HTERT RPE-1 (cell line): Measurements from ENCODE around the gene DCLK2.

Source experiments
- in situ Hi-C: fragments of 300-500 bp; cut with MboI; formaldehyde crosslinking; loops from 4 replicates; pipeline ENCODE4 v1.14.3; 2020; ENCODE audit warnings: low sequenced_read_pairs

The DCLK2 gene

DNA sequence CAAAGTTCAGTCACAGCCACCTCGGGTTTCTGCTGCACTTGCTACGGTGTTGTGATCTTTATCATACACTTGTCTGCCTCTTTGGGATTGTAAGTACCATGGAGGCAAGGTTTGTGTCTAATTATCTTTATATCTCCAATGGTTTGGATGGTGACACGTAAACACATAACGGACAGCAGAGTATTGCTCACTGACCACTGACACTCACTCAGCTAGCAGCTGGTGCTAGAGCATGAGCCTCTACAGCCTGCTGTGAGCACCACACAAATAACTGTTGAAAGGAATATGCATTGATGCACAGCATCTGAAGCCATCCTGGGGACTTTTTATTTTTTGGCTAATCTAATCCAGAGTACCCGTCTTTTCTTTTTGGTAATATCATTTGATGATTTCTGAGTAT, 156.0 kb downstream of the DCLK2 start:
- in situ Hi-C loops = no loop called here

DNA sequence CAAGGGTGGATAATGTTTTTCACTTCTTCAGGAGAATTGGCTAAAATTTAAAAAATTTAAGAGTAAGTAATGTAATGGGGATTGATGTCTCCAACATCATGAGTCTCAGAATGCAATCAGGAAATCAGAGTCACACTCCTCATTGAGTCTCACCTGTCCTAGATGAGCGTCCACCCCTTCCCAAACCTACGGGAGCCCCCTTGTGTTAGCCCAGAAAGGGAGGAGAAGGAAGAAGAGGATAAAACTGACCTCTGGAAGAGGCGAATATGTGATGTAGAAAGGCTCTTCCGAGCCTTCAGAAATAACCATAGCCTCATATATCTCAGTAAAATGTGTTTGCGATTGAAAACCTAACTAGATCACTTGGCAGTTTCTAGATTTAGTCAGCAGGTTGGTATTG, 157.1 kb downstream of the DCLK2 start:
- in situ Hi-C loops = no loop called here

GRCh38 chr4:150235808-150236271, 157.6 kb downstream of the DCLK2 start:
- in situ Hi-C loops = no loop called here

GRCh38 chr4:150236626-150237025, 158.4 kb downstream of the DCLK2 start:
- in situ Hi-C loops = no loop called here

GRCh38 chr4:150237110-150237872, 159.0 kb downstream of the DCLK2 start:
- in situ Hi-C loops = no loop called here

DNA sequence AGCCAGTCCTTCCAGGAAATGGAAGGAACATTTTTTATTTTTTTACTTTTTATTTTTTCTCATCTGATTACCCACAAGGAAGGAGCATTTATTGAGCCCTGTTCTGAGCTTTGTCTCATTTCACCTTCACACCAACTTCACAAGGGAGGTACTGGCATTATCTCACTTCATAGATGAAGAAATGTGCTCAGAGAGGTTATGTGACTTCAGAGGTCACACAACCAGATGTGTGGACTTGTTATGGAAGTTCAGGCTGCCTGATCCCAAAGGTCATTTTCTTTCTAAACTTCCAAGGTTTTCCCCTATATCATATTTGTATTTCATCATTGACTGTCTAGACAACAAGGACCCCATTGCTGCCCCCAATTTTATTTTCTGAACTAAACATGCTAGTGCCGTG, 160.3 kb downstream of the DCLK2 start:
- in situ Hi-C loops = no loop called here

GRCh38 chr4:150240011-150240410, 161.8 kb downstream of the DCLK2 start:
- in situ Hi-C loops = no loop called here

DNA sequence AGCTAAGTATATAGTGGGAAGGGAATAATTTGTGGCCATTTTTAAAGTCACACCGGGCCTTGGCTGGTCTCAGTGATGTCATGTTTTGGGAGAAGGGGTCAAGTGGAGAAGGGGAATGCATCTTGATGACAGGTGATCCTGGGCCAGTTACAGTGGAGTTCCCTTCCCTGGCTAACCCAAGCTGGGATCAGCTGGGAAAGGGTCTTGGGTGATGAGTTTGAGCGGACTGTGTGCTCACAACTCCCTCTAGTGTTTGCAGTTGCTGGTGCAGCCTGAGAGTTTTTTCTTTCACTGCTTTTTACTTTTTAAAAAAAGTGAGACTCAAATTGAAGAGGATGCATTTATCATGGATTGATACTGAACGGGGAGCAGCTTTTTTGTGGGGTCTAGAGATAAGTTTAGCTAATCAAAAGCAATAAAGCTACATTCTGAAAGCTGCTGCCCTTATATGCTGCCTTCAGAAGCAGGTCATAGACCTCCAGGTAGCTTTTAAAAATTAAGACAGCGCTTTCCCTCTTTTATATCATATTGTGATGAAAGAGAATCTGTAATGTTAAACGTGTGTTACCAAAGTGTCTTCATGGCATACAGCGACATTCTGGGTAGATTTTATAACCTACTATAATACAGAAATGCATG, 164.7 kb downstream of the DCLK2 start:
- in situ Hi-C loops = no loop called here

- in situ Hi-C loops = no loop called here
Measured at GRCh38 chr4:150243932-150244331, 165.7 kb downstream of the DCLK2 start.

GRCh38 chr4:150244600-150244999, 166.4 kb downstream of the DCLK2 start:
- in situ Hi-C loops = no loop called here

GRCh38 chr4:150247184-150247583, 168.9 kb downstream of the DCLK2 start:
- in situ Hi-C loops = no loop called here

- in situ Hi-C loops = no loop called here
Measured at GRCh38 chr4:150248181-150248580, 169.9 kb downstream of the DCLK2 start.

- in situ Hi-C loops = no loop called here
Measured at GRCh38 chr4:150250293-150250997, 172.2 kb downstream of the DCLK2 start.

- in situ Hi-C loops = no loop called here
Measured at GRCh38 chr4:150250998-150251651, 172.9 kb downstream of the DCLK2 start.

- in situ Hi-C loops = no loop called here
Measured at GRCh38 chr4:150251752-150252190, 173.5 kb downstream of the DCLK2 start.

- in situ Hi-C loops = no loop called here
Measured at GRCh38 chr4:150252306-150252705, 174.1 kb downstream of the DCLK2 start.

DNA sequence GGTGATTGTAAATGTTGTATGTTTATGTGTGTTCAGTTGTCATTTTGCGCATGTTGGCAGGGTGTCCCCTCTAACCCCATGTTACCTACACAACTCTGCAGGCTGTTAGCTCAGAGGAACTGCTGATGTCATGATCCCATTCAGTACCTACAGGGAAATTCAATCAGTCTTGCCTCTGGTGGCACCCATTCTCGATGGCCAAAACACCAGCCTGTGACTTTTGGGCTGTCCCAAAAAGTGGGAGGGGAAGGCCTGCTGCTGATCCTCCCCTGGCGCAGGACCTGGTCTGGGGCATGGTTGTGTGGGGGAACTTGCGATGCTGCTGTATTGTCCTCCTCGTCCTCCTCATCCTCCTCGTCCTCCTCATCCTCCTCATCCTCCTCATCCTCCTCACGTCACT, 174.5 kb downstream of the DCLK2 start:
- in situ Hi-C loops = no loop called here

DNA sequence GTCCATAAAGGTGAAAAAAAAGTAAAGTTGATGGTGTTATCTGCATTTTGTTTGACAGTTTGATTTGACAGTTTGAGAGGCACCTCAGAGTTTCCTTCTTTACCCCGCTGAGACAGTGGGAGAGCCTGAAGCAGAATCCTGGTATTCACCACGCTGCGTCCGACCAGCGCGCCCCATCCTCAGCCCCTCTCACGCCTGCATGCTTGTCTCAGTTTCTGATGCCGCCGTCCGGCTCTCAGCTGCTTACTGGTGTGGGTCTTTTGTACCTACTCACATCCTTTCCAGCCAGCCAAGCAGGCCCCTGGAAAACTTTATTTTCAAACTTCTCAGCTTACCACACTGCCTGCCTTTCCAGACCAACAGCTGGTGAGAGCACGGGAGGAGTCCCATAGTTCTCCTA, 175.2 kb downstream of the DCLK2 start:
- in situ Hi-C loops = no loop called here

DNA sequence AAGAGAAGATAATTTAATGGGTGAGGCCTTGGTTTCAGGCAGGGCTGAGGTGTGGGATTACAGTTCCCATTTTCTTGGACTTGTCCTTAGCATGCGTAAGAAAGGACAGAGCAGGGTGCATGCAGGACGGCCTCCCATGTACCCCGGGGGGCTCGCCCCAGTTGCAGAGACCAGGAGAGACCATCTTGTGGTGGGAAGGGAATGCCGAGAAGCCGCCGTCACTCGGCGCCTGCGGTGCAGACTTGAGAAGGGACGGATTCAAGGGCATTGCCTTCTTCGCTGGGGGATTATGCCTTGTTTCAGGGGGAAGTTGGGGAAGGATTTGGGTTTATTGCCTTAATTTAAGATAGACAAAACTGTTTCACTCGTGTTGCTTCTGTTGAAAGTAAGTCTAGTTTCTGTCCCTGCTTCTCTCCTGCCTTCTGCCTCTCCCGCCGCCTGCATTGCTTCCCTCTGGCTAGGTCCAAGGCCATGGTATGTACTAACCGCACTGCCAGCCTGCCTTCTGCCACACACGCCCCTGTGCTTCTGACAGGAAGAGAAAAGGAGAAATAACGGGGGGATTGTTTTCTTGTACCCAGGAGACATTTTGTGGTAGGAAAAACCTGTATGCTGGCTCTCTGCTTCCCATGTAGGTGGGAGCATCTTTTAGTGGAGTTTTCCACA, 175.9 kb downstream of the DCLK2 start:
- in situ Hi-C loops = no loop called here

DNA sequence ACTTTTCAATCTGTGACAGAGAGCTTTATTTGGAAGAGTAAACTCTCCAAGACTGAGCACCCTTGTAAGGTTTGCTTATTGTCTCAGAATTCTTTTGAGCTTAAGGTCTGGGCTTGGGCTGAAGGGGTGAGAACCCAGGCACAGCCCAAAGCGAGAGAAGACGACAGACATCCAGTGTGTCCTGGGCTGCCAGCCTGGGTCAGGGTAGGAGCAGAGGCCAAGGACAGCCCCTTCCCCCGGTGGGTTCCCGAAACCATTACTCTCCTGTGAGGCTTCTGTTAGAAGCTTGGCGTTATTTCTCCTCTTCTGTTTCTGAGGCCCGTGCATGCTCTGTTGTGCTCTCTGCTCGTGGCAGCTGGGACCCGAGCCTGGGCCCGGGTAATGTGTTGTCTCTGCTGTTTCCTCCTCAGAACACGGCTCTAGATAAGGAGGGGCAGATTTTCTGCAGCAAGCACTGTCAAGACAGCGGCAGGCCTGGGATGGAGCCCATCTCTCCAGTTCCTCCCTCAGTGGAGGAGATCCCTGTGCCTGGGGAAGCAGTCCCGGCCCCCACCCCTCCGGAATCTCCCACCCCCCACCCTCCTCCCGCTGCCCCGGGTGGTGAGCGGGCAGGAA, 177.5 kb downstream of the DCLK2 start:
- in situ Hi-C loops = no loop called here
